NCI-H187 treated with DMSO at 0.1 percent for 48 hours (cell line): ENCODE results near the gene CELF2.

Experiments
- DNase-seq: peaks from one replicate; lab custom pipeline; 2025; lab: John Stamatoyannopoulos, UW

Gene CELF2

GRCh38 chr10:11134411-11134810, 116.7 kb downstream of the CELF2 start:
- no peak for DNase-seq

GRCh38 chr10:11135709-11136108, 118.0 kb downstream of the CELF2 start:
- no peak for DNase-seq

- DNase-seq, result no peak
Measured at GRCh38 chr10:11138314-11139033, 120.8 kb downstream of the CELF2 start.

- no peak for DNase-seq
Measured at GRCh38 chr10:11140963-11141362, 123.3 kb downstream of the CELF2 start.

GRCh38 chr10:11141571-11142091, 124.0 kb downstream of the CELF2 start:
- no peak for DNase-seq

- no peak for DNase-seq
Measured at GRCh38 chr10:11142777-11143176, 125.1 kb downstream of the CELF2 start.

- no peak for DNase-seq
Measured at GRCh38 chr10:11143242-11143641, 125.6 kb downstream of the CELF2 start.

GRCh38 chr10:11144626-11145494, 127.2 kb downstream of the CELF2 start:
- no peak for DNase-seq

- DNase-seq, result no peak
Measured at GRCh38 chr10:11145495-11145855, 127.8 kb downstream of the CELF2 start.

- DNase-seq, result no peak
Measured at GRCh38 chr10:11146402-11147171, 128.9 kb downstream of the CELF2 start.

GRCh38 chr10:11147722-11148121, 130.1 kb downstream of the CELF2 start:
- no peak for DNase-seq

- no peak for DNase-seq
Measured at GRCh38 chr10:11148142-11149028, 130.7 kb downstream of the CELF2 start.

GRCh38 chr10:11149807-11150141, 132.1 kb downstream of the CELF2 start:
- no peak for DNase-seq

GRCh38 chr10:11150231-11150731, 132.6 kb downstream of the CELF2 start:
- no peak for DNase-seq

GRCh38 chr10:11150879-11151415, 133.3 kb downstream of the CELF2 start:
- no peak for DNase-seq

GRCh38 chr10:11152801-11153200, 135.1 kb downstream of the CELF2 start:
- DNase-seq, result no peak

- no peak for DNase-seq
Measured at GRCh38 chr10:11153245-11153644, 135.6 kb downstream of the CELF2 start.

GRCh38 chr10:11153766-11154165, 136.1 kb downstream of the CELF2 start:
- DNase-seq, result no peak

- no peak for DNase-seq
Measured at GRCh38 chr10:11154333-11154732, 136.7 kb downstream of the CELF2 start.

- no peak for DNase-seq
Measured at GRCh38 chr10:11154849-11155498, 137.3 kb downstream of the CELF2 start.
